B cell (primary cell): ENCODE measurements around the gene PNKD. TPM values are rescaled to one million over a fixed set of nuclear protein-coding genes. Genes with fewer than 3 reads are reported as not detected.

Experiments used
- ATAC-seq: fragments of 200-7000 bp; cut with Tn5 transposase; one replicate; pipeline ENCODE4 v1.10.0; 2021; ENCODE audit warnings: low read depth, mild to moderate bottlenecking, moderate number of reproducible peaks, moderate library complexity
- CTCF ChIA-PET: fragments of 350-600 bp; sonication (Branson Sonifier 250); formaldehyde crosslinking; loops from one replicate; lab custom pipeline; 2021; ENCODE audit warnings: antibody characterized with exemption, inconsistent platforms; lab: Charles Lee
- POLR2A ChIA-PET: fragments of 350-600 bp; sonication (Branson Sonifier 250); formaldehyde crosslinking; loops from one replicate; lab custom pipeline; 2021; ENCODE audit warnings: antibody characterized with exemption; lab: Charles Lee
- DNase-seq: peaks from one replicate; pipeline ENCODE4 v3.0.0; 2013
- H2AFZ ChIP-seq: 2 replicates; pipeline ENCODE4 v1.6.1; 2012; ENCODE audit warnings: mild to moderate bottlenecking, low read depth, low read length; ENCODE audit not compliant: insufficient read depth, poor library complexity, severe bottlenecking
- H3K27ac ChIP-seq, 2 donors: 1 replicate in 1 of 2; 2 replicates in 1 of 2; pipeline ENCODE4 v1.5.1; 2012 to 2013; ENCODE audit warnings: low read length in 2 of 2, mild to moderate bottlenecking in 2 of 2, moderate library complexity in 1 of 2
- H3K27me3 ChIP-seq, 4 experiments: fragments of 200-600 bp in 1 of 4; sonication (generic) in 1 of 4; replicated peaks in 1 of 4; 1 replicate in 2 of 4; 2 replicates in 2 of 4; pipeline versions ENCODE4 v1.6.1 to v1.7.0; 2013 to 2016; ENCODE audit warnings: low read length in 3 of 4, mild to moderate bottlenecking in 2 of 4, mixed read lengths in 1 of 4, moderate library complexity in 1 of 4; ENCODE audit not compliant: insufficient read depth in 4 of 4, control insufficient read depth in 3 of 4; ENCODE audit errors: control extremely low read depth in 1 of 4
- H3K36me3 ChIP-seq, 2 experiments: replicated peaks in 1 of 2; 1 replicate in 1 of 2; 2 replicates in 1 of 2; pipeline versions ENCODE4 v1.6.1 to v1.7.1; 2013; ENCODE audit warnings: low read length in 1 of 2; ENCODE audit not compliant: insufficient read depth in 2 of 2, control insufficient read depth in 1 of 2; ENCODE audit errors: control extremely low read depth in 1 of 2, extremely low read depth in 1 of 2
- H3K4me1 ChIP-seq, 2 donors: fragments of 200-600 bp in 1 of 2; sonication (generic) in 1 of 2; 1 replicate in 1 of 2; 2 replicates in 1 of 2; pipeline versions ENCODE4 v1.5.1 to v1.6.1; 2013 to 2017; ENCODE audit warnings: low read length in 2 of 2; ENCODE audit not compliant: control insufficient read depth in 2 of 2, insufficient read depth in 2 of 2
- H3K4me2 ChIP-seq: replicated peaks from 2 replicates; pipeline ENCODE3; 2012; ENCODE audit warnings: mild to moderate bottlenecking, low read depth, low read length; ENCODE audit not compliant: poor library complexity, severe bottlenecking
- H3K4me3 ChIP-seq, 5 experiments: fragments of 200-600 bp in 1 of 5; sonication (generic) in 1 of 5; 1 replicate in 3 of 5; 2 replicates in 2 of 5; pipeline versions ENCODE4 v1.5.1 to v1.7.0; 2011 to 2016; ENCODE audit warnings: low read length in 4 of 5, mild to moderate bottlenecking in 4 of 5, low read depth in 2 of 5, control low read depth in 1 of 5, moderate library complexity in 1 of 5; ENCODE audit not compliant: insufficient read depth in 1 of 5; ENCODE audit errors: control extremely low read depth in 1 of 5, extremely low read depth in 1 of 5
- H3K79me2 ChIP-seq: fragments of 200-600 bp; sonication (generic); one replicate; pipeline ENCODE4 v1.6.0; 2016; ENCODE audit warnings: low read length; ENCODE audit not compliant: control insufficient read depth, insufficient read depth
- H3K9ac ChIP-seq: fragments of 200-600 bp; sonication (generic); 2 replicates; pipeline ENCODE4 v1.6.1; 2017; ENCODE audit warnings: mild to moderate bottlenecking, low read length, moderate library complexity
- H3K9me3 ChIP-seq, 3 donors: one replicate each; pipeline versions ENCODE4 v1.6.1 to v1.7.1; 2013; ENCODE audit warnings: low read length in 2 of 3; ENCODE audit not compliant: control insufficient read depth in 2 of 3, insufficient read depth in 1 of 3; ENCODE audit errors: control extremely low read depth in 1 of 3
- H4K20me1 ChIP-seq: 2 replicates; pipeline ENCODE4 v1.6.0; 2012; ENCODE audit warnings: mild to moderate bottlenecking, low read length; ENCODE audit not compliant: insufficient read depth, control insufficient read depth, poor library complexity, severe bottlenecking
- H3K27ac Mint-ChIP-seq: one replicate; pipeline ENCODE4 v1.8.0; 2021; ENCODE audit warnings: mixed read lengths
- H3K27me3 Mint-ChIP-seq: one replicate; pipeline ENCODE4 v1.8.0; 2021; ENCODE audit warnings: mixed read lengths
- H3K4me1 Mint-ChIP-seq: one replicate; pipeline ENCODE4 v1.8.0; 2021; ENCODE audit warnings: mixed read lengths
- H3K4me3 Mint-ChIP-seq: one replicate; pipeline ENCODE4 v1.8.0; 2021; ENCODE audit warnings: mixed read lengths
- H3K9me3 Mint-ChIP-seq: one replicate; pipeline ENCODE4 v1.8.0; 2022; ENCODE audit warnings: mixed read lengths; ENCODE audit not compliant: insufficient read depth
- CTCF ChIP-seq: fragments of 200-600 bp; IDR thresholded peaks from one replicate; pipeline ENCODE4 v1.8.0; 2022; ENCODE audit warnings: antibody characterized with exemption, mild to moderate bottlenecking
- EZH2 ChIP-seq: IDR thresholded peaks from 2 replicates; pipeline ENCODE4 v1.6.1; 2012; ENCODE audit warnings: borderline replicate concordance, low read depth, mild to moderate bottlenecking, moderate library complexity, low read length; ENCODE audit not compliant: insufficient read depth, poor library complexity, severe bottlenecking
- WGBS: methylation state at CpG from one replicate; pipeline ENCODE4 v1.1.5; 2013; ENCODE audit warnings: missing lambda C conversion rate; ENCODE audit not compliant: insufficient coverage; 5-methylcytosine and 5-hydroxymethylcytosine counted together
- intact Hi-C: fragments of 100-400 bp; cut with micrococcal nuclease; formaldehyde crosslinking; loops from one replicate; pipeline ENCODE4 v1.10.0; 2022
- polyA plus RNA-seq: library from polyadenylated mRNA; depleted of rRNA; stranded (reverse); fragments of >200 nt; gene quantifications from 2 replicates; pipeline ENCODE4 v1.2.3, GENCODE V29; 2012
- total RNA-seq, 2 donors: library from RNA; stranded (reverse); fragments of 120-200 nt in 1 of 2; gene quantifications; 1 replicate in 1 of 2; 2 replicates in 1 of 2; pipeline versions ENCODE4 v1.2.3 to v1.2.4, GENCODE V29; 2013 to 2022

The PNKD gene
- total and polyA plus RNA-seq, 2 donors (not counting 1 experiment from before 2014, with no cell fraction given): 29.7 to 55.8 TPM

- H3K4me1 Mint-ChIP-seq: peaks cover 49% of the 10 kb centered on the region
- peak overlapping the region; percentile 45 for H3K4me3 Mint-ChIP-seq
- DNase-seq (peak; percentile 36), ATAC-seq (no peak)
- H3K9me3 ChIP-seq: peaks cover 0 to 19% (median 0%) of the 10 kb centered on the region in 3 donors
- H3K9me3 Mint-ChIP-seq: no peaks in the 10 kb centered on the region
- no peaks in the 10 kb centered on the region for H3K27me3 Mint-ChIP-seq
- H3K27me3 ChIP-seq: no peaks in the 10 kb centered on the region
- peak overlapping the region; percentile 77 for H3K27ac Mint-ChIP-seq
- no peaks in the 10 kb centered on the region for H3K36me3 ChIP-seq
- intact Hi-C loops: loop anchor here (2.0 to 5.0 kb wide), 4 partner anchors 37 to 993 kb away; partner anchors contain the start of genes CATIP, DNPEP and WNT10A
- H3K4me1 ChIP-seq: peaks cover 34 to 58% of the 10 kb centered on the region in 2 donors
- H3K79me2 ChIP-seq: no peaks in the 10 kb centered on the region
- no peak overlapping the region for H3K4me3 ChIP-seq
- no peak overlapping the region for H3K27ac ChIP-seq
- H2AFZ ChIP-seq: no peak overlapping the region
- ChIA-PET POLR2A (interaction anchor here (0.6 kb wide), 4 partner anchors 73 to 289 kb away, joined by 3 to 5 read pairs (median 4); no protein-coding TSS in a partner anchor), CTCF (interaction anchor here (0.8 to 6.8 kb wide), 12 partner anchors 9 to 264 kb away, joined by 3 to 77 read pairs (median 8); partner anchors contain the start of genes AAMP, BCS1L, CATIP and PNKD)
- whole genome bisulfite sequencing: 87% methylated on average over 9 of the region's 13 CpGs
- H3K4me2 ChIP-seq: no peak overlapping the region
- H3K9ac ChIP-seq: no peak overlapping the region
- H4K20me1 ChIP-seq: no peaks in the 10 kb centered on the region
- TF ChIP-seq EZH2 (no peak), CTCF (no peak)
These were observed 124.2 kb downstream of the PNKD start for GRCh38 chr2:218394298-218395089.
